ENCODE results near the gene TEX264.
"Not testable (repeated sequence)": the region's sequence is repeated elsewhere in the genome, so short reads cannot be mapped to it uniquely, and the experiment has no call there.

Gene TEX264

DNA sequence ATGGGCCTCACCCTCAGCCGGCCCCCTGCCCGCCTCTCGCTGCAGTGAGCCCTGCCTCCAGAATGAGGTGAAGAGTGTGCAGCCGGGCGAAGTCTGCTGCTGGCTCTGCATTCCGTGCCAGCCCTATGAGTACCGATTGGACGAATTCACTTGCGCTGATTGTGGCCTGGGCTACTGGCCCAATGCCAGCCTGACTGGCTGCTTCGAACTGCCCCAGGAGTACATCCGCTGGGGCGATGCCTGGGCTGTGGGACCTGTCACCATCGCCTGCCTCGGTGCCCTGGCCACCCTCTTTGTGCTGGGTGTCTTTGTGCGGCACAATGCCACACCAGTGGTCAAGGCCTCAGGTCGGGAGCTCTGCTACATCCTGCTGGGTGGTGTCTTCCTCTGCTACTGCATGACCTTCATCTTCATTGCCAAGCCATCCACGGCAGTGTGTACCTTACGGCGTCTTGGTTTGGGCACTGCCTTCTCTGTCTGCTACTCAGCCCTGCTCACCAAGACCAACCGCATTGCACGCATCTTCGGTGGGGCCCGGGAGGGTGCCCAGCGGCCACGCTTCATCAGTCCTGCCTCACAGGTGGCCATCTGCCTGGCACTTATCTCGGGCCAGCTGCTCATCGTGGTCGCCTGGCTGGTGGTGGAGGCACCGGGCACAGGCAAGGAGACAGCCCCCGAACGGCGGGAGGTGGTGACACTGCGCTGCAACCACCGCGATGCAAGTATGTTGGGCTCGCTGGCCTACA is 44.4 kb downstream of the TEX264 start:
- DNase-seq (ENCODE audit: low spot score) = no peak

- DNase-seq (ENCODE audit: low spot score) = no peak
These were observed 44.9 kb downstream of the TEX264 start for GRCh38 chr3:51715977-51716294.

GRCh38 chr3:51716805-51717204 is 45.8 kb downstream of the TEX264 start:
- DNase-seq (ENCODE audit: low spot score) = no peak

DNA sequence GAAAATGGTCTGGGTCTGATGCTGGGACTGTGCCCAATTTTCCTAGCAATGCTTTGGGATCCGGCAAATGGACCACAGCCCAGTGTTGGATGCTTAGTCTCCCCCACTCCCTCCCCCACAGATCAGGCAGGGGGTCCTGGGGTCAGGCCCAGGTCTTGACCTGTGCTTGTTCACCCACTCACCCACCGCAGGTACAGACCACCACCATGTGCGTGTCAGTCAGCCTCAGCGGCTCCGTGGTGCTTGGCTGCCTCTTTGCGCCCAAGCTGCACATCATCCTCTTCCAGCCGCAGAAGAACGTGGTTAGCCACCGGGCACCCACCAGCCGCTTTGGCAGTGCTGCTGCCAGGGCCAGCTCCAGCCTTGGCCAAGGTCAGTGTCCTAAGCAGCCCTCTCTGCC is 46.4 kb downstream of the TEX264 start:
- no peak for DNase-seq (ENCODE audit: low spot score)

DNA sequence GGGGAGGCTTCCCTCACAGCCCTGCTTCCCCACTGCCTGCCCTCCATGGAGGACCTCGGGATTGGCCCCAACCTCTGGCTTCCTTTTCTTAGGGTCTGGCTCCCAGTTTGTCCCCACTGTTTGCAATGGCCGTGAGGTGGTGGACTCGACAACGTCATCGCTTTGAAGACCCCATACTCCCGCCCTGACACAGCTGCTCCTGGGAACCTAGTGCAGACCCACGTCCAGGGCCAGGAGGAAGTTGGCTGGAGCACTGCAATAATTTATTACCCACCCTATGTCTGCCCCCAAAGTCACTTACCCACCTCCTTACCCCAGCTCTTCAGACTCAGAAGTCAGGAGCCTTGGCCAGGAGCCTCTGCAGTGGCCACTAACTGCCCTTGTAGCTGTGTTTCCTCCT is 46.9 kb downstream of the TEX264 start:
- DNase-seq (ENCODE audit: low spot score) = no peak

DNA sequence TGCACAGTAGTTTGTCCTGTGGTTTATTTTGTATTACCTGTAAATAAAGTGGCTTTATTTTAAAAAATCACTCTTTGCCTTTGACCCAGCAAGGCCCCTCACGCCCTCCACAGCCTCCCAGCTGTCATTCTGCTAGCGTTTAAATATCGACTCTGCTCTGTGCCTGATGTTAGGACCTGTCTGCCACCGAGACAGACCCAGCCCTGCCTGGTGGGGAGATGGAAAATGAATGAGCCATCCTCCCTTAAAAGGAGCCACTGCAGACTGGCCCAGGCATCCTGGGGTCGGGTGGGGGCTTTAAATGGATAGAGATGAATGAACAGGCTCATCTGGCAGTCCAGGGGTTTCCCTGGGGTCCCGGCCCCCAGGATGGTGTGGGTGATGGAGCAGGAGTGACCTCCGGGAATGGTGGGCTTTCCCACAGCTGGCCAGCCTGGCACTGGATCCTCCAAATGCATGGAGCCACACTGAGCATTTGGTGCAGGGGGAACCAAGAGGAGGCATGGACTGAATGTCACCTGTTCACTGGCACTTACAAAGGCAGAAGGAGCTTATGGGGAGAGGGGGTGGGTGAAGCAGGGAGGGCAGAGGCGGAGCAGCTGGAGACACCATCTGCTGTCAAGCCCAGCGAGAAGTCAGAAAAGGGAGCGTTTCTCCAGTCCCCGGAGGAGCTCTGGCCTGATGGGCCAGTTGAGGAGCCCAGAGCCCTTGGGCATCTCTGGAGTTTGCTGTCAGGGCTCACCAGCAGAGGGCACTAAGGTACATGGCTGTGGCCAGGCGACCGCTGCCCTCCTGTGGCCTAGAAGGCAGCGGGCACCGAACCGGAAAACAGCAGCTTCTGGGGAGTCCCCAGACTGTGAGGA is 47.7 kb downstream of the TEX264 start:
- peak; percentile 80 for DNase-seq (ENCODE audit: low spot score)

- DNase-seq (ENCODE audit: low spot score) = no peak
These were observed 48.5 kb downstream of the TEX264 start for GRCh38 chr3:51719410-51720025.

DNA sequence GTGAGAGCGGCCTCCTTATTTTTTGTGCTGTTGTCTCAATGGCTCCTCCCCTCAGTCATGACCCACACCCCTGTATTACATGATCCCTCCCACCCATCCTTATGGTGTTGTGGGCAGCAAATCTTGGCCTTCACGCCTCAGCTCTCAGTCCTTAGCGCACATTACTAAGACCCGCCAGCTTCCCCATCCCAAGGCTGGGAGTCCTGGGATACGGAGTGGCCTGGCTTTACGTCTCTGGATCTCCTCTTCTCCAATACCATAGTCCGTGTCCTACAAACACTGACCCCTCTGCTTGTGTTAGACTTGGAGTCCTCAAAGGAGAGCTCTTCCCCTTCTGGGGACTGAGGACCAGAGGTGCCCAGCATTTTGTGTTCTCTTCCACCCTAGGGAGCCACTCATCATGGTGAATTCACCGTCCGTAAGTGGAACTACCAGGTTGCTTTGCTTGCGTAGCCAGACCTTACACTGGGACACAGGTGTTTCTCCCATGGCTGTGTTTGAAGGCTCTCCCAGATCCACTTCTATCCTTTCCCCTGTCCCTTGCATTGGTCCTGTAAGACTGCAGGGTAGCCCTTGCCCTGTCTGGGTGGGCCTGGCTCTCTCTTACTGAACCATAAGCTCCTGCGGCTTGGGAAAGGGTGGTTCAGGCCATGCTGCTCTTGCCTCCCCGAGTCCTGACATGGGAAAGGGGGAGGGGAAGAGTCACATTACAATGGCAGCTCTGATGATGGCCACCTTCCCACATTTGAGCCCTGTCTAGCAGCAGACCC is 49.4 kb downstream of the TEX264 start:
- DNase-seq (ENCODE audit: low spot score) = no peak

DNA sequence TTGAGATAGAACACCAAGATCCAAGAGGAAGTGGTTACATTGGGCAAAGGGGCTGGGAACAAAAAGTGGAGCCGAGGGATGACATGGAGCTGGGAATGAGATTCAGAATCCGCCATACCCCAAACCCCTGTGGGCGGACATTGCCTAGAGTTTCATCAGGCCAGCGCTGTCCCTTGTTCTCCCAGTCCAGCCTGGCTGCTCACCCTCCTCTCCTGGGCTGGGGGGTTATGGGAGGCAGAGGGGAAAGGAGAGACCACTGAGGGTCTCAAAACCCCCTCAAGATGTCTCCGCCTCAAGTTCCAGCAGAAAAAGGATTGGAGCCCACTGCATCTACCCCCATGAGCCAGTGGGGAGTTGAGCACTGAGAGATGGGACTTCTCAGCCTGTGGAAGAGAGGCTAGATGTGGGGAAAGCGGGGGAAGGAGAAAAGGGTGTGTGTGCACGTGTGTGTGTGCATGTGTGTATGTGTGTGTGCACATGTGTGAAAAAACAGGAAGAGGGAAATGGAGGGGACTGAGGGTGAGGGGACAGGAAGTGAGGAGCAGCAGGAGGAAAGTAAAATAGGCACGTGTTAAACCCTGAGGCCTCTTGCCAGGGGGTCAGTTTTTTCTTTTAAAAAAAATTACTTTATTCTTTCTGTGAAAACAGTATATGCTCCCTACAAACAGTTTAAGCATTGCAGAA is 50.2 kb downstream of the TEX264 start:
- DNase-seq (ENCODE audit: low spot score) = no peak

- DNase-seq (ENCODE audit: low spot score) = no peak
These were observed 51.3 kb downstream of the TEX264 start for GRCh38 chr3:51722362-51722761.

DNA sequence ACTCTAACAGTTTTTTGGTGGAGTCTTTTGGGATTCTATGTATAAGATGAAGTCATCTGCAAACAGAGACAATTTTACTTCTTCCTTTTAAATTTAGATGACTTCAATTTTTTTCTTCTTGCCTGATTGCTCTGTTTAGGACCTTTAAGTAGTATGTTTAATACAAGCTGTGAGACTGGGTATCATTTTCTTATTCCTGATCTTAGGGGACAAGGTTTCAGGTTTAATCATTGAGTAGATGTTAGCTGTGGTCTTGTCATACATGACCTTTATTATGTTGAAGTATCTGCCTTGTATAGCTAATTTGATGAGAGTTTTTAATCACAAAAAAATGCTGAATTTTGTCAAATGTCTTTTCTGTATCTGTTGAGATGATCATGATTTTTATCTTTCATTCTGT is 56.4 kb downstream of the TEX264 start:
- no peak for DNase-seq (ENCODE audit: low spot score)

- peak; percentile 30 for DNase-seq (ENCODE audit: low spot score)
These were observed 58.1 kb downstream of the TEX264 start for GRCh38 chr3:51729042-51729633.

GRCh38 chr3:51733859-51734571 is 63.0 kb downstream of the TEX264 start:
- no peak for DNase-seq (ENCODE audit: low spot score)

DNA sequence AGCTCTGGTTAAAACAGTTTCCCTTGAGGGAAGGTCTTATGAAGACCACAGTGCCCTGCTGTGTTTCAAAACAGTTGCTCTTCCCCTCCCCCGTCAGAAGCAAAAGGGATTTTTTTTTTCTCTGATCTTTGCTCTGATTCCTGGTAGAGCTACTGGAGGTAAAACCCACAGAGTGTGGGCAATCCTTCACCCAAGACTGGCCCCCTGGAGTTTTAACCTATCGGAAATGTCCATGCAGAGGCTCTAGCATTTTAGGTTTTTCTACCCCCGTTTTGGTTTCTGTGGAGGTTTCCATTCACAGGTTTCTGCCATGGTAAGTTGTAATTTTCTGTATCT is 63.5 kb downstream of the TEX264 start:
- no peak for DNase-seq (ENCODE audit: low spot score)

DNA sequence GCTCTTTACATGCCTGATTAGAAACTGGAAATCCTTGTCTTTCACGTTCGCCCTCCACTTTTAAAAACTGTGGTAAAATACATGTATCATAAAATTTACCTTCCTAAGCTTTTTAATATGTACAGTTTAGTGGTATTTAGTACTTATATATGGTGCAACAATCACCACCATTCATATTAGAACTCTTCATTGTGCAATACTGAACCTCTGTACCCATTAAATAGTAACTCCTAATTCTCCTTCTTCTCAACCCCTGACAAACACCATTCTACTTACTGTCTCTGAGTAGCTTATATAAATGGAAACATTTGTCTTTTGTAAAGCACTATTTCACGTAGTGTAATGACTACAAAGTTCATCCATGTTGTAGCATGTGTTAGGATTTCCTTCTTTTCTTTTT is 64.0 kb downstream of the TEX264 start:
- no peak for DNase-seq (ENCODE audit: low spot score)

GRCh38 chr3:51735950-51736349 is 64.9 kb downstream of the TEX264 start:
- DNase-seq (ENCODE audit: low spot score) = no peak

DNA sequence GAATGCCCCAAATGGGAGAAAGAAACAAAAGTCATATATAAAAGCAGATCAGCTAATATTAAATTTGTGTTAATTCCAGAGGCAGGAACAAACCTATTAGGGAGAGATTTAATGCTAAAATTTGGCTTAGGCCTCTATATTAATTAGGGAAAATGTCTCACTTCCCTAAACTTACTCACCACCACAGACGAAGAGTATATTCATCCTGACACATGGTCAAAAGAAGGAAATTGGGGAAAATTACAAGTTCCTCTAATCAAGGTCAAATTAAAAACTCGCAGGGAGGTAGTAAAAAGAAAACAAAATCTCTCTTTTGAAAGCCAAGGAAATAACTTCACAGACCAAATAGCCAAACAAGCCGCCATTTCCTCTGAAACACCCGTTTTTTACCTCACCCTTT is 68.1 kb downstream of the TEX264 start:
- no peak for DNase-seq (ENCODE audit: low spot score)

- DNase-seq (ENCODE audit: low spot score) = not testable (repeated sequence)
These were observed 71.3 kb downstream of the TEX264 start for GRCh38 chr3:51742320-51742719.

DNA sequence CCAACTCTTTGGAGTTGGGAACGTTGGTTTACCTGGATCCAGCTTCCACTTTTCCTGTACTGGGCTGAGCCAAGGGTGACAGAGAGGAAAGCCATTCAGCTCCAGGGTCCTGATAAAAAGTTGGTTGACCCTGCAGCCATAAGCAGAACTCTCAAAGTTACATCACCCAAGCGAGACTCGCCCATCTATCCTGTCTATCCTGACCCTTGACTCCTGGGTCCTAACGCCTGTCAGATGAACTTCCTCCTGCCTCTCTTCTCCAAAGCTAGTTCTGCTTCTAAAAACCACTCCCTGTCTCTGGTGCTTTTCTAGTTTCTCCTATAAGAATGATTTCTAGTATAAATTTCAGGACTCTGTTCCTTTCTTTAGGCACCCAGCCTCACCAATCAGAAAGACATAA is 71.9 kb downstream of the TEX264 start:
- DNase-seq (ENCODE audit: low spot score) = not testable (repeated sequence)

DNA sequence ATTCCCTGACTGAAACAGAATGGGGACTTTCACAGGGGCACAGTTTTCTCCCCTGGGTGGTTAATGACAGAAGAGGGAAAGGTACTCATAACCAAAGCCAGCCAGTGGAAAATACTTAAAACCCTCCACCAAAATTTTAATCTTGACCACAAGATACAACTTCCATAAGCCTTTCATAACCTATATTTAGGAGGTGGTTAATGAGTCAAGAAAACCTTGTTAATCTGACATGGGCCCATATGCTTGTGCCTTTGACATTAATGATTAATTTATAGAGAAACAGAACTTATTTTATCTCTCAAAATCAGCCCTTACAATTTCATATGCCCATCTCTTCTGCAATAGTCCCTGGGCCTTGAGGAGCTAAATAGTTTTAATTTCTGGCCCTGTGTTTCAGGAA is 76.8 kb downstream of the TEX264 start:
- no peak for DNase-seq (ENCODE audit: low spot score)

DNA sequence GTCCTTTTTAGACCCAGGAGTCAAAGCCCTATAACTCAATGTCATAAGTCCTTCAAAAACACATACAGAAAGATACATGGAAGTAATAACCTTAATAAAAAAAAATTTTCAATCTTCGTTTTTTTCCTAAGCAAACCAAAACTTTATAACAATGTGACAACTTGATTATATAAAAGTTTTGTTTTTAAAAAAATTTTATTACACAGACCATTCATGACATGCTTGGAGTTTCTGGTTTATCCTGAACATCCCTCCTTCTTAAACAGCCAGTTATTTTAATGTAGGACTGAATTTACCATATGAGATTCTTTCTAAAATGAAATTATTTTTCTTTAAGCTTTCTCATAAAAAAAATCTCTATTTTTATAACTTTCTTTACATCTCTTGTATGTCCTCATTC is 77.3 kb downstream of the TEX264 start:
- DNase-seq (ENCODE audit: low spot score) = no peak
